Fibroblast of lung (primary cell): ENCODE measurements around the gene ADCY9. TPM values are rescaled to one million over a fixed set of nuclear protein-coding genes. Genes with fewer than 3 reads are reported as not detected.

Source experiments
- DNase-seq, 2 donors: peaks; one replicate each; pipeline versions ENCODE4 v3.0.0 to v3.0.0-alpha.2; 2010; ENCODE audit warnings: low read depth in 2 of 2
- H2AFZ ChIP-seq: 2 replicates; pipeline ENCODE4 v1.5.1; 2012; ENCODE audit warnings: low read length, control low read depth, inconsistent platforms
- H3K27ac ChIP-seq: 2 replicates; pipeline ENCODE4 v1.5.1; 2011; ENCODE audit warnings: low read length, control low read depth; ENCODE audit not compliant: insufficient read depth
- H3K27me3 ChIP-seq: 2 replicates; pipeline ENCODE4 v1.5.1; 2011; ENCODE audit warnings: mild to moderate bottlenecking, low read length; ENCODE audit not compliant: control insufficient read depth, insufficient read depth
- H3K36me3 ChIP-seq: 2 replicates; pipeline ENCODE4 v1.5.1; 2011; ENCODE audit warnings: low read length; ENCODE audit not compliant: control insufficient read depth, insufficient read depth
- H3K4me1 ChIP-seq: 2 replicates; pipeline ENCODE4 v1.5.1; 2011; ENCODE audit warnings: low read length; ENCODE audit not compliant: control insufficient read depth, insufficient read depth; ENCODE audit errors: extremely low read depth
- H3K4me2 ChIP-seq: 2 replicates; pipeline ENCODE4 v1.5.1; 2011; ENCODE audit warnings: low read length, control low read depth; ENCODE audit not compliant: insufficient read depth; ENCODE audit errors: extremely low read depth
- H3K4me3 ChIP-seq, 4 experiments: fragments of 200-600 bp in 1 of 4; sonication (generic) in 1 of 4; replicated peaks in 1 of 4; 2 replicates each; pipeline ENCODE4 v1.5.1; 2011 to 2016; ENCODE audit warnings: low read length in 4 of 4, low read depth in 3 of 4, mild to moderate bottlenecking in 3 of 4, control low read depth in 2 of 4, inconsistent platforms in 1 of 4, mixed read lengths in 1 of 4; ENCODE audit not compliant: insufficient read depth in 1 of 4; ENCODE audit errors: control extremely low read depth in 1 of 4
- H3K79me2 ChIP-seq: 2 replicates; pipeline ENCODE4 v1.5.1; 2012; ENCODE audit warnings: mild to moderate bottlenecking, low read length, inconsistent platforms; ENCODE audit not compliant: control insufficient read depth, insufficient read depth
- H3K9ac ChIP-seq: 2 replicates; pipeline ENCODE4 v1.5.1; 2011; ENCODE audit warnings: mild to moderate bottlenecking, low read length, control low read depth; ENCODE audit not compliant: insufficient read depth
- H3K9me3 ChIP-seq: 2 replicates; pipeline ENCODE4 v1.5.1; 2012; ENCODE audit warnings: low read depth, low read length; ENCODE audit not compliant: control insufficient read depth, insufficient read depth
- H4K20me1 ChIP-seq: 2 replicates; pipeline ENCODE4 v1.5.1; 2011; ENCODE audit warnings: low read length; ENCODE audit not compliant: control insufficient read depth, insufficient read depth; ENCODE audit errors: extremely low read depth
- CTCF ChIP-seq, 2 donors: IDR thresholded peaks in 1 of 2; conservative IDR thresholded peaks in 1 of 2; 1 replicate in 1 of 2; 2 replicates in 1 of 2; pipeline ENCODE4 v1.5.1; 2011 to 2012; ENCODE audit warnings: low read length in 2 of 2, control low read depth in 1 of 2, inconsistent platforms in 1 of 2, low read depth in 1 of 2, mild to moderate bottlenecking in 1 of 2
- EZH2 ChIP-seq: IDR thresholded peaks from 2 replicates; pipeline ENCODE4 v1.5.1; 2012; ENCODE audit warnings: low read length, control low read depth, mild to moderate bottlenecking; ENCODE audit errors: missing control alignments
- polyA plus RNA-seq, 2 donors: library from polyadenylated mRNA; depleted of rRNA in 1 of 2; stranded (reverse) in 1 of 2; unstranded in 1 of 2; fragments of >200 nt; gene quantifications; 2 replicates each; pipeline ENCODE4 v1.2.1, GENCODE V29; 2011 to 2012; ENCODE audit warnings: missing spikeins in 1 of 2
- total RNA-seq: library from RNA; depleted of rRNA; stranded (reverse); fragments of >200 nt; gene quantifications from 2 replicates; pipeline ENCODE4 v1.2.1, GENCODE V29; 2014

Gene ADCY9
- total and polyA plus RNA-seq, 2 donors (not counting 1 experiment from before 2014, with no cell fraction given) = 22.1 to 37.0 TPM

- Histone ChIP-seq H3K27me3 (peaks cover 4% of the 10 kb centered on the region), H3K9me3 (no peaks in the 10 kb centered on the region), H3K4me2 (no peak overlapping the region), H3K36me3 (no peaks in the 10 kb centered on the region), H3K79me2 (no peaks in the 10 kb centered on the region), H3K4me3 (no peak overlapping the region), H2AFZ (no peak overlapping the region), H3K4me1 (no peaks in the 10 kb centered on the region), H3K9ac (no peak overlapping the region), H4K20me1 (no peaks in the 10 kb centered on the region), H3K27ac (no peak overlapping the region)
- TF ChIP-seq EZH2 = no peak
- TF ChIP-seq CTCF (conservative IDR thresholded peaks at IDR 0.05 in 1 of 2, IDR thresholded peaks at IDR 0.05 in 1 of 2; ENCODE audit: low read depth in 1 of 2, low read length in 2 of 2) = no peak
- no peak for DNase-seq
These were observed 36.0 kb upstream of the ADCY9 start for GRCh38 chr16:4152267-4152666.

GRCh38 chr16:4147236-4147635 lies 31.0 kb upstream of the ADCY9 start:
- Histone ChIP-seq H3K36me3 (no peaks in the 10 kb centered on the region), H3K4me3 (no peak overlapping the region), H3K4me1 (no peaks in the 10 kb centered on the region), H3K79me2 (no peaks in the 10 kb centered on the region), H2AFZ (no peak overlapping the region), H4K20me1 (no peaks in the 10 kb centered on the region), H3K27me3 (no peaks in the 10 kb centered on the region), H3K4me2 (no peak overlapping the region), H3K9ac (no peak overlapping the region), H3K9me3 (no peaks in the 10 kb centered on the region), H3K27ac (no peak overlapping the region)
- TF ChIP-seq EZH2 (no peak), CTCF (conservative IDR thresholded peaks at IDR 0.05 in 1 of 2, IDR thresholded peaks at IDR 0.05 in 1 of 2; ENCODE audit: low read depth in 1 of 2, low read length in 2 of 2) (no peak)
- no peak for DNase-seq

GRCh38 chr16:4142268-4142667 lies 26.0 kb upstream of the ADCY9 start:
- Histone ChIP-seq H3K9ac (no peak overlapping the region), H3K27ac (no peak overlapping the region), H2AFZ (no peak overlapping the region), H3K9me3 (no peaks in the 10 kb centered on the region), H3K36me3 (no peaks in the 10 kb centered on the region), H3K27me3 (no peaks in the 10 kb centered on the region), H3K4me3 (no peak overlapping the region), H4K20me1 (no peaks in the 10 kb centered on the region), H3K4me2 (no peak overlapping the region), H3K4me1 (no peaks in the 10 kb centered on the region), H3K79me2 (no peaks in the 10 kb centered on the region)
- no peak for DNase-seq
- no peak for TF ChIP-seq CTCF (conservative IDR thresholded peaks at IDR 0.05 in 1 of 2, IDR thresholded peaks at IDR 0.05 in 1 of 2; ENCODE audit: low read depth in 1 of 2, low read length in 2 of 2)
- TF ChIP-seq EZH2 = no peak
